HepG2 (cell line): ENCODE results near the gene PDIA2. TPM values are rescaled to one million over a fixed set of nuclear protein-coding genes. Genes with fewer than 3 reads are reported as not detected.

ENCODE experiments used
- ATAC-seq: fragments of 200-7000 bp; cut with Tn5 transposase; 3 replicates; pipeline ENCODE4 v1.9.1; 2020; ENCODE audit warnings: mild to moderate bottlenecking, moderate library complexity
- BruUV-seq: library from RNA; stranded (reverse); fragments of 400-500 nt; replicated peaks from 2 replicates; lab custom pipeline; 2021; lab: Mats Ljungman, UMichigan
- CTCF ChIA-PET: fragments of 300-600 bp; formaldehyde crosslinking; extraction: SDS; loops from one replicate; lab custom pipeline; 2021; ENCODE audit warnings: low total read pairs, inconsistent platforms, low intra/inter-chr PET ratio; lab: Yijun Ruan, JAX
- POLR2A ChIA-PET: fragments of 350-600 bp; sonication (Branson Sonifier 250); formaldehyde crosslinking; loops from one replicate; lab custom pipeline; 2020; ENCODE audit warnings: antibody characterized with exemption, inconsistent platforms; lab: Yijun Ruan, JAX
- DNase-seq: peaks from one replicate; pipeline ENCODE4 v3.0.0-alpha.2; 2015; ENCODE audit warnings: low spot score
- FAIRE-seq: peaks from 3 replicates; lab custom pipeline; 2011; peaks lifted over from hg19 to GRCh38; lab: Jason Lieb, UNC
- H2AFZ ChIP-seq: one replicate; pipeline ENCODE4 v1.6.1; 2011; ENCODE audit warnings: low read length, inconsistent platforms
- H3K27ac ChIP-seq: fragments of 300-600 bp; 3 replicates; pipeline ENCODE4 v1.8.0; 2011; ENCODE audit warnings: mixed run types, mild to moderate bottlenecking, mixed read lengths, low read length, inconsistent platforms; ENCODE audit not compliant: insufficient read depth; ENCODE audit errors: extremely low read length
- H3K27me3 ChIP-seq, 2 experiments: fragments of 200-600 bp in 1 of 2; 2 replicates in 1 of 2; 3 replicates in 1 of 2; pipeline versions ENCODE4 v1.6.0 to v1.8.0; 2011; ENCODE audit warnings: low read length in 2 of 2, mild to moderate bottlenecking in 2 of 2, moderate library complexity in 2 of 2, inconsistent platforms in 1 of 2; ENCODE audit not compliant: insufficient read depth in 2 of 2, control insufficient read depth in 1 of 2
- H3K36me3 ChIP-seq, 2 experiments: fragments of 200-600 bp in 1 of 2; replicated peaks in 1 of 2; 2 replicates in 1 of 2; 3 replicates in 1 of 2; pipeline versions ENCODE4 v1.5.1 to v1.8.0; 2011; ENCODE audit warnings: low read length in 2 of 2, inconsistent platforms in 1 of 2; ENCODE audit not compliant: insufficient read depth in 2 of 2, control insufficient read depth in 1 of 2
- H3K4me1 ChIP-seq: 2 replicates; pipeline ENCODE4 v1.5.1; 2012; ENCODE audit warnings: low read length, inconsistent platforms; ENCODE audit not compliant: insufficient read depth
- H3K4me2 ChIP-seq: 2 replicates; pipeline ENCODE4 v1.6.0; 2011; ENCODE audit warnings: low read depth, low read length, inconsistent platforms
- H3K4me3 ChIP-seq, 3 experiments: fragments of 200-600 bp in 1 of 3; sonication (generic), shearing (Covaris generic) in 1 of 3; replicated peaks in 1 of 3; 2 replicates each; pipeline ENCODE4 v1.5.1; 2011 to 2016; ENCODE audit warnings: low read length in 3 of 3, inconsistent platforms in 2 of 3, low read depth in 2 of 3, mild to moderate bottlenecking in 2 of 3, control low read depth in 1 of 3, mixed read lengths in 1 of 3; ENCODE audit not compliant: insufficient read depth in 1 of 3
- H3K79me2 ChIP-seq: one replicate; pipeline ENCODE4 v1.6.1; 2011; ENCODE audit warnings: low read length, inconsistent platforms; ENCODE audit not compliant: insufficient read depth
- H3K9ac ChIP-seq: 2 replicates; pipeline ENCODE4 v1.6.0; 2011; ENCODE audit warnings: mild to moderate bottlenecking, low read depth, low read length, inconsistent platforms; ENCODE audit not compliant: insufficient read depth
- H3K9me3 ChIP-seq: 2 replicates; pipeline ENCODE4 v1.5.1; 2012; ENCODE audit warnings: mild to moderate bottlenecking, low read length
- H4K20me1 ChIP-seq: 2 replicates; pipeline ENCODE4 v1.6.0; 2011; ENCODE audit warnings: inconsistent platforms, mild to moderate bottlenecking, low read length, moderate library complexity; ENCODE audit not compliant: insufficient read depth
- AGO2 ChIP-seq: fragments of 200-400 bp; formaldehyde crosslinking; optimal IDR thresholded peaks from 2 replicates; pipeline ENCODE3; 2017; ENCODE audit warnings: mild to moderate bottlenecking, low read depth, low read length, moderate library complexity
- CCDC6 ChIP-seq: sonication (generic); formaldehyde crosslinking; IDR thresholded peaks from 2 replicates; pipeline ENCODE4 v1.8.1; 2022; ENCODE audit warnings: mild to moderate bottlenecking, missing genetic modification reagents, moderate library complexity
- HNF4A ChIP-seq: sonication (generic); formaldehyde crosslinking; IDR thresholded peaks from 2 replicates; pipeline ENCODE4 v1.4.0; 2020; ENCODE audit warnings: missing genetic modification reagents
- TAF15 ChIP-seq: fragments of 200-400 bp; formaldehyde crosslinking; IDR thresholded peaks from one replicate; pipeline ENCODE4 v1.6.1; 2018; ENCODE audit warnings: mild to moderate bottlenecking, low read depth, low read length; ENCODE audit not compliant: poor library complexity, severe bottlenecking
- ZNF17 ChIP-seq: sonication (generic); formaldehyde crosslinking; IDR thresholded peaks from 2 replicates; pipeline ENCODE4 v1.5.0; 2020; ENCODE audit warnings: mild to moderate bottlenecking, missing genetic modification reagents
- ZNF672 ChIP-seq: sonication (generic); formaldehyde crosslinking; IDR thresholded peaks from 2 replicates; pipeline ENCODE4 v1.8.1; 2022; ENCODE audit warnings: missing genetic modification reagents
- ZNF746 ChIP-seq: sonication (generic); formaldehyde crosslinking; IDR thresholded peaks from 2 replicates; pipeline ENCODE4 v1.8.0; 2022; ENCODE audit warnings: mild to moderate bottlenecking, missing genetic modification reagents
- WGBS: methylation state at CpG from one replicate; pipeline ENCODE4 v1.1.6; 2017; ENCODE audit warnings: low lambda C conversion rate; 5-methylcytosine and 5-hydroxymethylcytosine counted together
- in situ Hi-C: cut with HindIII; loops from 2 replicates; pipeline ENCODE4 v1.10.0; 2017; ENCODE audit warnings: low pct_unique_long_range_greater_than_20kb; ENCODE audit not compliant: extremely low pct_ligation_motif_present
- intact Hi-C: fragments of 100-400 bp; cut with micrococcal nuclease; formaldehyde crosslinking; loops from one replicate; pipeline ENCODE4 v1.10.0; 2022; ENCODE audit not compliant: unreplicated experiment
- polyA plus RNA-seq, 8 experiments: library from polyadenylated mRNA; depleted of rRNA in 3 of 8; stranded (reverse) in 7 of 8; unstranded in 1 of 8; fragments of >200 nt; fragmentation: Illumina TruSeq in 4 of 8; extraction: Trizol in 4 of 8; gene quantifications; 2 replicates each; pipeline versions ENCODE4 v1.2.1 to v1.2.3, GENCODE V29; 2011 to 2016; ENCODE audit warnings: low read depth in 4 of 8, missing spikeins in 1 of 8, mixed read lengths in 1 of 8; ENCODE audit not compliant: insufficient read depth in 1 of 8
- total RNA-seq, 5 experiments: library from RNA; depleted of rRNA; stranded (reverse); fragments of >200 nt; fragmentation: Illumina TruSeq; extraction: Trizol; gene quantifications; 2 replicates each; pipeline ENCODE4 v1.2.3, GENCODE V29; 2016; ENCODE audit warnings: low read depth in 1 of 5

The PDIA2 gene
- total and polyA plus RNA-seq, 2 of the 13 experiments (the other 11 are each of a cell fraction or from before 2014, with no cell fraction given) = 0.35 to 1.9 TPM

GRCh38 chr16:290681-291405 is 7.9 kb downstream of the PDIA2 start:
- no peak for ATAC-seq
- CTCF ChIA-PET = no interaction called here

DNA sequence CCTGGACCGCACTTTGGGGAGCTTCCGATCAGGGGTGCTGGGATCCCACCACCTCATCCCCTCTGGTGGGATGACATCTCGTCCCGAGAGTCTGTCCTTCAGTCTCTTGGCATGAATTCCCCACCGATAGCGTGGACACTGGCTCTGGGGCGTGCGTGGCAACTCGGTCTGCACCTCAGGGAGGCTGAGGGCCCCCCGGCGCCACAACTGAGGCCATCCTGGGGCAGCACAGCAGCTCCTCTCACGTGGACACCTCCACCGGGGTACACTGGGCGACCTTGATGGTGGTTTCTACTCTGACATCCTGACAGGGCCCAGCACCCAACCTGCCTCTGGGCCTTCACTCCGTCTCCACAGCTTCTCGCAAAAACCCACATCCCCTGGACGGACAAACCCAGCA is 8.6 kb downstream of the PDIA2 start:
- Histone ChIP-seq H4K20me1 (no peaks in the 10 kb centered on the region), H3K36me3 (peaks cover 15 to 67% of the 10 kb centered on the region in 2 experiments; a peak in 4 of 5 replicates), H3K4me3 (no peak overlapping the region), H3K27ac (no peak overlapping the region), H3K27me3 (no peaks in the 10 kb centered on the region), H3K4me2 (no peak overlapping the region), H3K9ac (no peak overlapping the region), H3K4me1 (no peaks in the 10 kb centered on the region), H3K79me2 (no peaks in the 10 kb centered on the region), H2AFZ (no peak overlapping the region), H3K9me3 (no peaks in the 10 kb centered on the region)
- BruUV-seq = no TSS peak
- TF ChIP-seq CCDC6 (CRISPR knock-in tag) (no peak), AGO2 (peak; percentile 2), TAF15 (no peak)
- no peak for FAIRE-seq
- WGBS = 92% methylated on average over 13 of the region's 17 CpGs
- ChIA-PET POLR2A (no interaction called here), CTCF (no interaction called here)
- intact Hi-C loops (no loop called here), in situ Hi-C loops (no loop called here)
- DNase-seq = no peak
- ATAC-seq = no peak

More at GRCh38 chr16:290681-291405, 7.9 kb downstream of the PDIA2 start:
- no peaks in the 10 kb centered on the region for H3K9me3 ChIP-seq
- H3K27me3 ChIP-seq = no peaks in the 10 kb centered on the region
- no peaks in the 10 kb centered on the region for H4K20me1 ChIP-seq
- POLR2A ChIA-PET = no interaction called here
- peaks cover 15 to 69% of the 10 kb centered on the region in 2 experiments; a peak in 4 of 5 replicates for H3K36me3 ChIP-seq
- H3K79me2 ChIP-seq = no peaks in the 10 kb centered on the region
- H3K4me2 ChIP-seq = no peak overlapping the region
- no peak for FAIRE-seq
- no peak for DNase-seq
- H3K9ac ChIP-seq = no peak overlapping the region
- intact Hi-C loops (no loop called here), in situ Hi-C loops (no loop called here)
- 96% methylated on average over 22 of the region's 50 CpGs for WGBS
- H2AFZ ChIP-seq = no peak overlapping the region
- TF ChIP-seq ZNF672 (CRISPR knock-in tag) = no peak
- TF ChIP-seq ZNF746 = no peak
- TF ChIP-seq HNF4A (CRISPR knock-in tag) = no peak
- no peak for TF ChIP-seq ZNF17
- H3K4me3 ChIP-seq = no peak overlapping the region
- H3K4me1 ChIP-seq = no peaks in the 10 kb centered on the region
- no peak overlapping the region for H3K27ac ChIP-seq
- no TSS peak for BruUV-seq
